ENCODE results near the gene C12orf76. TPM values are rescaled to one million over a fixed set of nuclear protein-coding genes. Genes with fewer than 3 reads are reported as not detected.

The C12orf76 gene
- total and polyA plus RNA-seq, 2 experiments from 2014 or later: 14.3 to 14.5 TPM

- Histone ChIP-seq H3F3A (replicated peaks; ENCODE audit: low read depth) (no peaks in the 10 kb centered on the region), H3K36me3 (ENCODE audit: insufficient read depth) (no peaks in the 10 kb centered on the region), H4K20me1 (replicated peaks; ENCODE audit: insufficient read depth) (no peaks in the 10 kb centered on the region), H3K27me3 (ENCODE audit: insufficient read depth) (no peaks in the 10 kb centered on the region), H3K4me3 (no peak overlapping the region), H3K79me2 (replicated peaks; ENCODE audit: insufficient read depth) (no peaks in the 10 kb centered on the region), H3K9me2 (ENCODE audit: insufficient read depth) (no peaks in the 10 kb centered on the region), H3K4me2 (no peak overlapping the region), H2AFZ (no peak overlapping the region; the same call in 1 of the 2 replicates), H3K27ac (ENCODE audit: low read depth) (no peak overlapping the region), H3K4me1 (ENCODE audit: insufficient read depth) (no peaks in the 10 kb centered on the region)
- H3K27ac Mint-ChIP-seq: no peak overlapping the region
- no peak for DNase-seq (ENCODE audit: low spot score)
- H3K27me3 Mint-ChIP-seq (ENCODE audit: insufficient read depth, low read depth, poor library complexity): peaks cover 7% of the 10 kb centered on the region
- H3K4me3 Mint-ChIP-seq: no peak overlapping the region
- no peak for ATAC-seq
- H3K36me3 Mint-ChIP-seq (ENCODE audit: low read depth): no peaks in the 10 kb centered on the region
- TF ChIP-seq CREB1 (CRISPR knock-in tag; IDR thresholded peaks at IDR 0.05; ENCODE audit: low read depth) (no peak), ZNF462 (CRISPR knock-in tag; IDR thresholded peaks at IDR 0.05) (no peak), EZH2 (IDR thresholded peaks at IDR 0.05; ENCODE audit: low read depth, unreplicated experiment) (no peak)
- H3K4me1 Mint-ChIP-seq: no peaks in the 10 kb centered on the region
- H3K9me3 Mint-ChIP-seq: no peaks in the 10 kb centered on the region
These were observed 42.9 kb upstream of the C12orf76 start for GRCh38 chr12:110091136-110091711.

- H4K20me1 ChIP-seq (replicated peaks; ENCODE audit: insufficient read depth): no peaks in the 10 kb centered on the region
- H3K27me3 Mint-ChIP-seq (ENCODE audit: insufficient read depth, low read depth, poor library complexity): peaks cover 7% of the 10 kb centered on the region
- H3K36me3 ChIP-seq (ENCODE audit: insufficient read depth): no peaks in the 10 kb centered on the region
- no peak overlapping the region for H3K4me3 ChIP-seq
- H2AFZ ChIP-seq: no peak overlapping the region; the same call in 1 of the 2 replicates
- H3F3A ChIP-seq (replicated peaks; ENCODE audit: low read depth): no peaks in the 10 kb centered on the region
- no peak overlapping the region for H3K4me3 Mint-ChIP-seq
- no peak overlapping the region for H3K27ac Mint-ChIP-seq
- H3K4me1 Mint-ChIP-seq: no peaks in the 10 kb centered on the region
- no peaks in the 10 kb centered on the region for H3K9me2 ChIP-seq (ENCODE audit: insufficient read depth)
- no peak for DNase-seq (ENCODE audit: low spot score)
- H3K27ac ChIP-seq (ENCODE audit: low read depth): no peak overlapping the region
- no peaks in the 10 kb centered on the region for H3K4me1 ChIP-seq (ENCODE audit: insufficient read depth)
- no peak overlapping the region for H3K4me2 ChIP-seq
- no peaks in the 10 kb centered on the region for H3K27me3 ChIP-seq (ENCODE audit: insufficient read depth)
- H3K36me3 Mint-ChIP-seq (ENCODE audit: low read depth): no peaks in the 10 kb centered on the region
- no peaks in the 10 kb centered on the region for H3K79me2 ChIP-seq (replicated peaks; ENCODE audit: insufficient read depth)
- H3K9me3 Mint-ChIP-seq: no peaks in the 10 kb centered on the region
- ATAC-seq: no peak
- TF ChIP-seq JUNB (IDR thresholded peaks at IDR 0.05; ENCODE audit: unreplicated experiment) (no peak), REST (IDR thresholded peaks at IDR 0.05; ENCODE audit: unreplicated experiment) (no peak), POLR2AphosphoS5 (IDR thresholded peaks at IDR 0.05; ENCODE audit: low read depth) (no peak), ZNF331 (CRISPR knock-in tag; IDR thresholded peaks at IDR 0.05; ENCODE audit: low read depth) (no peak), EZH2 (IDR thresholded peaks at IDR 0.05; ENCODE audit: low read depth, unreplicated experiment) (no peak), NANOG (IDR thresholded peaks at IDR 0.05; ENCODE audit: borderline replicate concordance) (no peak)
These were observed 42.2 kb upstream of the C12orf76 start for GRCh38 chr12:110090266-110091135.

Measured in GM23338 (cell line).